Nephron (organoid): ENCODE measurements around the gene CHMP2A.

ENCODE experiments used
- H3K27ac Mint-ChIP-seq, 3 experiments: 2 replicates each; pipeline ENCODE4 v1.8.0; 2020; ENCODE audit warnings: mixed read lengths in 3 of 3, mild to moderate bottlenecking in 2 of 3, moderate library complexity in 1 of 3
- H3K27me3 Mint-ChIP-seq: 2 replicates; pipeline ENCODE4 v1.8.0; 2021; ENCODE audit warnings: low read depth, mild to moderate bottlenecking, moderate library complexity, mixed read lengths
- H3K36me3 Mint-ChIP-seq: 2 replicates; pipeline ENCODE4 v1.8.0; 2020; ENCODE audit warnings: low read depth, mixed read lengths
- H3K4me1 Mint-ChIP-seq: 2 replicates; pipeline ENCODE4 v1.8.0; 2020; ENCODE audit warnings: mixed read lengths
- H3K4me3 Mint-ChIP-seq, 3 experiments: 2 replicates each; pipeline ENCODE4 v1.8.0; 2020; ENCODE audit warnings: mild to moderate bottlenecking in 3 of 3, mixed read lengths in 3 of 3, moderate library complexity in 2 of 3
- H3K9me3 Mint-ChIP-seq: 2 replicates; pipeline ENCODE4 v1.8.0; 2020; ENCODE audit warnings: mixed read lengths
- CTCF ChIP-seq, 3 experiments: fragments of 200-600 bp; sonication (generic); IDR thresholded peaks; one replicate each; pipeline ENCODE4 v1.5.0; 2021; ENCODE audit warnings: antibody characterized with exemption in 3 of 3; ENCODE audit not compliant: unreplicated experiment in 3 of 3

CHMP2A gene

GRCh38 chr19:58554494-58555368 is at the start of gene CHMP2A:
Gene CHMP2A (minus strand): TSS chr19:58555105. CDS start chr19:58554212, 893 bp downstream.
- peak within 1 kb of the TSS; percentile 98 to 99 (median 99) for H3K27ac Mint-ChIP-seq
- H3K4me3 Mint-ChIP-seq: peak within 1 kb of the TSS; percentile 97 to 98 (median 97)
- peaks cover 42% of the 10 kb centered on the region for H3K36me3 Mint-ChIP-seq
- H3K9me3 Mint-ChIP-seq: no peaks in the 10 kb centered on the region
- peaks cover 42% of the 10 kb centered on the region for H3K4me1 Mint-ChIP-seq
- peaks cover 4% of the 10 kb centered on the region for H3K27me3 Mint-ChIP-seq
- TF ChIP-seq CTCF (IDR thresholded peaks at IDR 0.05; ENCODE audit: unreplicated experiment in 3 of 3): no peak

GRCh38 chr19:58586133-58586765 is 31.3 kb upstream of the CHMP2A start:
- Mint-ChIP-seq H3K36me3 (peaks cover 19% of the 10 kb centered on the region), H3K27ac (peak overlapping the region; percentile 73 to 89 (median 88)), H3K4me3 (no peak overlapping the region), H3K9me3 (no peaks in the 10 kb centered on the region), H3K4me1 (peaks cover 15% of the 10 kb centered on the region), H3K27me3 (no peaks in the 10 kb centered on the region)
- no peak for TF ChIP-seq CTCF (IDR thresholded peaks at IDR 0.05; ENCODE audit: unreplicated experiment in 3 of 3)

- Mint-ChIP-seq H3K9me3 (no peaks in the 10 kb centered on the region), H3K27ac (peak overlapping the region; percentile 88 to 89 (median 89)), H3K4me3 (no peak overlapping the region), H3K36me3 (peaks cover 22% of the 10 kb centered on the region), H3K4me1 (peaks cover 20% of the 10 kb centered on the region), H3K27me3 (no peaks in the 10 kb centered on the region)
- TF ChIP-seq CTCF (IDR thresholded peaks at IDR 0.05; ENCODE audit: unreplicated experiment in 3 of 3): no peak
These were observed 30.7 kb upstream of the CHMP2A start for GRCh38 chr19:58585442-58586132.

- H3K4me3 Mint-ChIP-seq: no peak overlapping the region
- H3K27me3 Mint-ChIP-seq: no peaks in the 10 kb centered on the region
- no peak for TF ChIP-seq CTCF (IDR thresholded peaks at IDR 0.05; ENCODE audit: unreplicated experiment in 3 of 3)
- H3K27ac Mint-ChIP-seq: peak overlapping the region; percentile 88 to 89 (median 89)
- peaks cover 22% of the 10 kb centered on the region for H3K36me3 Mint-ChIP-seq
- peaks cover 20% of the 10 kb centered on the region for H3K4me1 Mint-ChIP-seq
- no peaks in the 10 kb centered on the region for H3K9me3 Mint-ChIP-seq
These were observed 29.9 kb upstream of the CHMP2A start for GRCh38 chr19:58584498-58585441.

- Mint-ChIP-seq H3K4me1 (peaks cover 34% of the 10 kb centered on the region), H3K9me3 (no peaks in the 10 kb centered on the region), H3K27ac (peak overlapping the region in 1 of 3 experiments; percentile 33), H3K4me3 (no peak overlapping the region), H3K36me3 (peaks cover 22% of the 10 kb centered on the region), H3K27me3 (no peaks in the 10 kb centered on the region)
- TF ChIP-seq CTCF (IDR thresholded peaks at IDR 0.05; ENCODE audit: unreplicated experiment in 3 of 3): no peak
These were observed 28.1 kb upstream of the CHMP2A start for GRCh38 chr19:58582985-58583384.
